Caco-2 (cell line): ENCODE data around the gene PRELID3B. TPM values are rescaled to one million over a fixed set of nuclear protein-coding genes. Genes with fewer than 3 reads are reported as not detected.

Source experiments
- BruUV-seq: library from RNA; stranded (reverse); fragments of 400-500 nt; replicated peaks from 2 replicates; lab custom pipeline; 2021; lab: Mats Ljungman, UMichigan
- CTCF ChIA-PET: fragments of 300-600 bp; sonication (Branson Sonifier 250); formaldehyde crosslinking; loops from one replicate; lab custom pipeline; 2022; ENCODE audit warnings: antibody characterized with exemption; lab: Charles Lee
- POLR2A ChIA-PET: fragments of 300-600 bp; sonication (Branson Sonifier 250); formaldehyde crosslinking; loops from one replicate; lab custom pipeline; 2022; ENCODE audit warnings: antibody characterized with exemption; lab: Charles Lee
- DNase-seq, 2 experiments: peaks; one replicate each; pipeline versions ENCODE4 v3.0.0 to v3.0.0-alpha.2; 2020 to 2022
- H3K27me3 ChIP-seq: replicated peaks from 2 replicates; pipeline ENCODE4 v1.6.0; 2011; ENCODE audit warnings: low read length; ENCODE audit not compliant: control insufficient read depth, insufficient read depth
- H3K36me3 ChIP-seq: 2 replicates; pipeline ENCODE4 v1.5.1; 2011; ENCODE audit warnings: low read length; ENCODE audit not compliant: control insufficient read depth, insufficient read depth
- H3K4me1 ChIP-seq: fragments of 250-450 bp; sonication (Bioruptor Pico); 2 replicates; pipeline ENCODE4 v1.5.1; 2020; ENCODE audit warnings: mild to moderate bottlenecking
- H3K4me3 ChIP-seq: 2 replicates; pipeline ENCODE4 v1.5.1; 2011; ENCODE audit warnings: low read depth, mild to moderate bottlenecking, control low read depth, low read length
- H3K9me3 ChIP-seq: fragments of 250-450 bp; sonication (Bioruptor Pico); 2 replicates; pipeline ENCODE4 v1.5.1; 2020; ENCODE audit warnings: mild to moderate bottlenecking, moderate library complexity
- H3K27ac Mint-ChIP-seq: one replicate; pipeline ENCODE4 v1.8.0; 2022; ENCODE audit warnings: mixed read lengths; ENCODE audit not compliant: unreplicated experiment
- H3K27me3 Mint-ChIP-seq: one replicate; pipeline ENCODE4 v1.8.0; 2022; ENCODE audit warnings: mixed read lengths; ENCODE audit not compliant: insufficient read depth, unreplicated experiment
- H3K36me3 Mint-ChIP-seq: one replicate; pipeline ENCODE4 v1.8.0; 2022; ENCODE audit warnings: mild to moderate bottlenecking, mixed read lengths; ENCODE audit not compliant: insufficient read depth, unreplicated experiment
- H3K4me1 Mint-ChIP-seq: one replicate; pipeline ENCODE4 v1.8.0; 2022; ENCODE audit warnings: low read depth, mixed read lengths; ENCODE audit not compliant: unreplicated experiment
- H3K4me3 Mint-ChIP-seq: one replicate; pipeline ENCODE4 v1.8.0; 2022; ENCODE audit warnings: mild to moderate bottlenecking, moderate library complexity, mixed read lengths; ENCODE audit not compliant: unreplicated experiment
- H3K9me3 Mint-ChIP-seq: one replicate; pipeline ENCODE4 v1.8.0; 2022; ENCODE audit warnings: mixed read lengths; ENCODE audit not compliant: unreplicated experiment
- CTCF ChIP-seq, 2 experiments: fragments of 200-600 bp in 1 of 2; IDR thresholded peaks; 1 replicate in 1 of 2; 2 replicates in 1 of 2; pipeline versions ENCODE4 v1.5.1 to v1.8.0; 2011 to 2022; ENCODE audit warnings: antibody characterized with exemption in 1 of 2, control low read depth in 1 of 2, inconsistent platforms in 1 of 2, low read depth in 1 of 2, low read length in 1 of 2, mild to moderate bottlenecking in 1 of 2, moderate library complexity in 1 of 2; ENCODE audit not compliant: insufficient read depth in 1 of 2, severe bottlenecking in 1 of 2, unreplicated experiment in 1 of 2
- intact Hi-C: fragments of 100-400 bp; cut with micrococcal nuclease; formaldehyde crosslinking; loops from one replicate; pipeline ENCODE4 v1.10.0; 2022; ENCODE audit not compliant: unreplicated experiment
- total RNA-seq: library from RNA; stranded (reverse); gene quantifications from 2 replicates; pipeline ENCODE4 v1.2.3, GENCODE V29; 2022

Gene PRELID3B
- total RNA-seq, 1 experiment from 2014 or later = 171 TPM

GRCh38 chr20:59024111-59024530, 18.5 kb downstream of the PRELID3B start:
- Histone ChIP-seq H3K27me3 (no peaks in the 10 kb centered on the region), H3K4me1 (no peaks in the 10 kb centered on the region), H3K9me3 (no peaks in the 10 kb centered on the region), H3K36me3 (peaks cover 9% of the 10 kb centered on the region), H3K4me3 (no peak overlapping the region)
- intact Hi-C loops = no loop called here
- Mint-ChIP-seq H3K27me3 (no peaks in the 10 kb centered on the region), H3K4me3 (no peak overlapping the region), H3K27ac (peak overlapping the region; percentile 16), H3K36me3 (peaks cover 75% of the 10 kb centered on the region), H3K4me1 (no peaks in the 10 kb centered on the region), H3K9me3 (no peaks in the 10 kb centered on the region)
- no peak for TF ChIP-seq CTCF (IDR thresholded peaks at IDR 0.05; ENCODE audit: insufficient read depth in 1 of 2, low read depth in 1 of 2, low read length in 1 of 2, severe bottlenecking in 1 of 2, unreplicated experiment in 1 of 2)
- ChIA-PET CTCF (no interaction called here), POLR2A (no interaction called here)
- no TSS peak for BruUV-seq
- DNase-seq = no peak

- DNase-seq = no peak
- Histone ChIP-seq H3K36me3 (peaks cover 5% of the 10 kb centered on the region; the same call in 1 of the 2 replicates), H3K9me3 (no peaks in the 10 kb centered on the region), H3K27me3 (no peaks in the 10 kb centered on the region), H3K4me3 (no peak overlapping the region), H3K4me1 (no peaks in the 10 kb centered on the region)
- H3K27ac Mint-ChIP-seq = no peak overlapping the region
- H3K4me3 Mint-ChIP-seq = no peak overlapping the region
- no peaks in the 10 kb centered on the region for H3K27me3 Mint-ChIP-seq
- H3K4me1 Mint-ChIP-seq = no peaks in the 10 kb centered on the region
- BruUV-seq = no TSS peak
- no peak for TF ChIP-seq CTCF (IDR thresholded peaks at IDR 0.05; ENCODE audit: insufficient read depth in 1 of 2, low read depth in 1 of 2, low read length in 1 of 2, severe bottlenecking in 1 of 2, unreplicated experiment in 1 of 2)
- intact Hi-C loops = no loop called here
- ChIA-PET CTCF (interaction anchor here (0.6 kb wide), 1 partner anchor 9 kb away, joined by 3 read pairs; the partner anchor contains the start of gene ATP5F1E), POLR2A (no interaction called here)
- H3K36me3 Mint-ChIP-seq = peaks cover 73% of the 10 kb centered on the region
- H3K9me3 Mint-ChIP-seq = no peaks in the 10 kb centered on the region
Measured at GRCh38 chr20:59023616-59024015, 19.0 kb downstream of the PRELID3B start.

- H3K27ac Mint-ChIP-seq = peak overlapping the region; percentile 1
- H3K36me3 ChIP-seq = peaks cover 5% of the 10 kb centered on the region; the same call in 1 of the 2 replicates
- no peak for TF ChIP-seq CTCF (IDR thresholded peaks at IDR 0.05; ENCODE audit: insufficient read depth in 1 of 2, low read depth in 1 of 2, low read length in 1 of 2, severe bottlenecking in 1 of 2, unreplicated experiment in 1 of 2)
Measured at GRCh38 chr20:59022754-59023153, 19.8 kb downstream of the PRELID3B start.

More at GRCh38 chr20:59022754-59023153, 19.8 kb downstream of the PRELID3B start:
- no TSS peak for BruUV-seq
- Mint-ChIP-seq H3K27me3 (no peaks in the 10 kb centered on the region), H3K4me1 (no peaks in the 10 kb centered on the region), H3K9me3 (no peaks in the 10 kb centered on the region), H3K4me3 (no peak overlapping the region), H3K36me3 (peaks cover 69% of the 10 kb centered on the region)
- Histone ChIP-seq H3K4me3 (no peak overlapping the region), H3K4me1 (no peaks in the 10 kb centered on the region), H3K9me3 (no peaks in the 10 kb centered on the region), H3K27me3 (no peaks in the 10 kb centered on the region)
- intact Hi-C loops = no loop called here
- POLR2A ChIA-PET = no interaction called here
- CTCF ChIA-PET = interaction anchor here (0.6 kb wide), 1 partner anchor 10 kb away, joined by 3 read pairs; the partner anchor contains the start of gene ATP5F1E
- no peak for DNase-seq
